Upper lobe of left lung (tissue), 4 donors: ENCODE results near the gene ACAP3.

Experiments used
- POLR2A ChIP-seq, 4 donors: fragments of 450-650 bp; IDR thresholded peaks; one replicate each; pipeline ENCODE4 v1.5.1; 2016 to 2017; ENCODE audit warnings: antibody characterized with exemption in 4 of 4, mild to moderate bottlenecking in 2 of 4
- TF ChIP-seq, protein P1 (sequence below), 6 experiments: fragments of 450-650 bp in 4 of 6; fragments of 200-600 bp in 2 of 6; sonication (generic) in 2 of 6; IDR thresholded peaks; one replicate each; pipeline ENCODE4 v1.5.1; 2016 to 2019; ENCODE audit warnings: antibody characterized with exemption in 6 of 6

DNA sequence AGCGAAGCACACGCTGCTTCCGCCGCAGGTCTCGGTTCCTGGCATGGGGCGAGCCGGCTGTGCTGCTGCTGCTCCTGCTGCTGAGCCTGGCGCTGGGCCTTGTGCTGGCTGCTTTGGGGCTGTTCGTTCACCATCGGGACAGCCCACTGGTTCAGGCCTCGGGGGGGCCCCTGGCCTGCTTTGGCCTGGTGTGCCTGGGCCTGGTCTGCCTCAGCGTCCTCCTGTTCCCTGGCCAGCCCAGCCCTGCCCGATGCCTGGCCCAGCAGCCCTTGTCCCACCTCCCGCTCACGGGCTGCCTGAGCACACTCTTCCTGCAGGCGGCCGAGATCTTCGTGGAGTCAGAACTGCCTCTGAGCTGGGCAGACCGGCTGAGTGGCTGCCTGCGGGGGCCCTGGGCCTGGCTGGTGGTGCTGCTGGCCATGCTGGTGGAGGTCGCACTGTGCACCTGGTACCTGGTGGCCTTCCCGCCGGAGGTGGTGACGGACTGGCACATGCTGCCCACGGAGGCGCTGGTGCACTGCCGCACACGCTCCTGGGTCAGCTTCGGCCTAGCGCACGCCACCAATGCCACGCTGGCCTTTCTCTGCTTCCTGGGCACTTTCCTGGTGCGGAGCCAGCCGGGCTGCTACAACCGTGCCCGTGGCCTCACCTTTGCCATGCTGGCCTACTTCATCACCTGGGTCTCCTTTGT is 26.0 kb upstream of the ACAP3 start:
- TF ChIP-seq, protein P1, sequence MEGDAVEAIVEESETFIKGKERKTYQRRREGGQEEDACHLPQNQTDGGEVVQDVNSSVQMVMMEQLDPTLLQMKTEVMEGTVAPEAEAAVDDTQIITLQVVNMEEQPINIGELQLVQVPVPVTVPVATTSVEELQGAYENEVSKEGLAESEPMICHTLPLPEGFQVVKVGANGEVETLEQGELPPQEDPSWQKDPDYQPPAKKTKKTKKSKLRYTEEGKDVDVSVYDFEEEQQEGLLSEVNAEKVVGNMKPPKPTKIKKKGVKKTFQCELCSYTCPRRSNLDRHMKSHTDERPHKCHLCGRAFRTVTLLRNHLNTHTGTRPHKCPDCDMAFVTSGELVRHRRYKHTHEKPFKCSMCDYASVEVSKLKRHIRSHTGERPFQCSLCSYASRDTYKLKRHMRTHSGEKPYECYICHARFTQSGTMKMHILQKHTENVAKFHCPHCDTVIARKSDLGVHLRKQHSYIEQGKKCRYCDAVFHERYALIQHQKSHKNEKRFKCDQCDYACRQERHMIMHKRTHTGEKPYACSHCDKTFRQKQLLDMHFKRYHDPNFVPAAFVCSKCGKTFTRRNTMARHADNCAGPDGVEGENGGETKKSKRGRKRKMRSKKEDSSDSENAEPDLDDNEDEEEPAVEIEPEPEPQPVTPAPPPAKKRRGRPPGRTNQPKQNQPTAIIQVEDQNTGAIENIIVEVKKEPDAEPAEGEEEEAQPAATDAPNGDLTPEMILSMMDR (IDR thresholded peaks at IDR 0.05) = no peak
- no peak for TF ChIP-seq POLR2A (IDR thresholded peaks at IDR 0.05)
